COLO668 (cell line): ENCODE results near the gene TUBGCP2.
A peak's percentile ranks its signal among the peaks of the same experiment; 100 is the strongest.
"Not testable (repeated sequence)": the region's sequence is repeated elsewhere in the genome, so short reads cannot be mapped to it uniquely, and the experiment has no call there.

ENCODE experiments used
- DNase-seq: peaks from one replicate; lab custom pipeline; 2025; ENCODE audit not compliant: unreplicated experiment; lab: John Stamatoyannopoulos, UW

The TUBGCP2 gene

DNA sequence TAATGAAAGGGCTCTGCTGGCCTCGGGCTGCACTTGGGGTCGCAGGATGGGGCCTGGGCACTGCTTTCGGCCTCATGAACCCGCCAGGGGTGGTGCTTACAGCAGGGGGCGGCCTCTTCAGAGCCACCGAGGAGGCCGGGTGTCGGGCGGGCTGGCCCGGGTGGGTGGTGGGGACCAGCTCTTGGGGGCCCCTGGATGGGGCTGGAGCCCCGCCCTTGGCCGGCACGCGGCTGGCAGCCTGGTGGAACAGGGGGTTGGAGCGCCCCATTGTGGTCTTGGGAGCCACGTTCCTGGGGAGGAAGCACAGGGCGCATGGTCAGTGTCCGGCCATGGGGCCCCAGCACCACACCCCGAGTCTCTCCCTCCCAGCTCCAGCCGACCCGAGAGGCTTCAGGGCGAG is 40.8 kb downstream of the TUBGCP2 start:
- DNase-seq: no peak

DNA sequence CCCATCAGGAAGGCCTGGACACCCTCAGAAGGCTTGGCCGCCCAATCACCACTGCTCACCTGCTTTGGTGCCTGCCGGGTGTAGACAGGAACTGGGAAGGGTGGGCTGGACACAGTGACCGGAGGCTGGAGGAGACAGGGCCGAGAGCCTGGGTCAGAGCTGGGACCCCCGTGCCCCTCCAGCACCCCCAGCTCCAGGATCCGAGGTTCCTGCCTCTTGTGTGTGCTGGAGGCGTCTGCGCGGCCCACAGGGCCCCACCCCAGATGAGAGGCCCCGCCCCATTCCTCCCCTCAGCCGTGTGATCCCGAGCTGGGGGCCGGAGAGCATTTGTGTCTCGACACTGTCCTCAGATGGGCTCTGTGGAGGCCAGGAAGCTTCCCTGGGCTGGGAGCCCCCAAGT is 41.4 kb downstream of the TUBGCP2 start:
- DNase-seq: no peak

DNA sequence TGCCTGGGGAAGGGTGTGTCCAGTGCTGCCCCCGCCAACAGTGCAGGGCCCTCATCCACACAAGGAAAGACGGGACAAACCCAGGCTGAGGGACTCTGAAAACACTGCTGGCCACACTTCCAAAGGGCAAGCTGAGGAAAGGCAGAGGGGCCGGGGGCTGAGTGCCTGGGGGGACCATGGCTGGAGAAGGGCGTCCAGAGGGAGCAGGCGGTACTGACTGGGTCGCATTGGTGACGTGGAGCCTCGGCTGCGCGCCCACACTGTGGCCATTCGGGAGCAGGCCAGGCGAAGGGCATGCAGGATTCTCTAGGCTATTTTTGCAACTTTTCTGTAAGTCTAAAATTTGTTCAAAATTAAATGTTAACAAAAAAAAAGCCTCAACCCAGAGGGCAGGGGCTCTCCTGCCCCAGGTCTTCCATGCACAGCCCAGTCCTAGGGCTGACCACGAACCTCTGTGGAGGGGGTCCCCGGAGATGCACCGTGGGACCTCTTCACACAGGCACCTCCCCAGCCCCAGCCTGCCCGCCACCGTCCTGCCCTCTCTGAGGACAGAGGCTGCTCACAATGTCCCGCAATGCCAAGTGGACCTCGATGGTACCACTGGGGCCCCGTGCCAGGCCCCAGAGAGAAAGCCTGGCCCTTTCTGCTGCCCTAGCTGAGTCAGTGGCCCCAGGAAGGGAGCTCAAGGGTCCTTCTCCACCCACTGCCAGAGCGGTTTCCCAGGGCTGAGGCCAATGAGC is 42.4 kb downstream of the TUBGCP2 start:
- DNase-seq: no peak

DNA sequence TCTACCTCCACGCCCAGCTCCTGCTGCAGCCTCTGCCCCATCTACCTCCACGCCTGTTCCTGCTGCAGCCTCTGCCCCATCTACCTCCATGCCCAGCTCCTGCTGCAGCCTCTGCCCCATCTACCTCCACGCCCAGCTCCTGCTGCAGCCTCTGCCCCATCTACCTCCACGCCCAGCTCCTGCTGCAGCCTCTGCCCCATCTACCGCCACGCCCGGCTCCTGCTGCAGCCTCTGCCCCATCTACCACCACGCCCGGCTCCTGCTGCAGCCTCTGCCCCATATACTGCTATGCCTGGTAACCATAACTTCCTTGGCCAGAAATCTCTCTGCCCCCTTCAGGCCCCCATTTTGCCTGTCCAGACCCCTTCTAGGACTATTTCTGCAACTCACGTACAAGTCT is 43.6 kb downstream of the TUBGCP2 start:
- not testable (repeated sequence) for DNase-seq

DNA sequence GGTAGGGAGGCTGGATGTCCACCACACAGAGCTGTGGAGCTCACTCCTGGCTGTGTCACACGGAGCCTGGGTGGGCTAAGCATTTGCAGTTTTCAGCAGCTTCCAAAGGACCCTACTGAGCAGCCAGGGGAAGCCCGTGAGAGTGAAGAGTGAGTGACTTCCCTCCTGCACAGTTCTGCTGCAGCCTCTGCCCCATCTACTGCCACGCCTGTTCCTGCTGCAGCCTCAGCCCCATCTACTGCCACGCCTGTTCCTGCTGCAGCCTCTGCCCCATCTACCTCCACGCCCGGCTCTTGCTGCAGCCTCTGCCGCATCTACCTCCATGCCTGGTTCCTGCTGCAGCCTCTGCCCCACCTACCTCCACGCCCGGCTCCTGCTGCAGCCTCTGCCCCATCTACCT is 44.2 kb downstream of the TUBGCP2 start:
- no peak for DNase-seq

DNA sequence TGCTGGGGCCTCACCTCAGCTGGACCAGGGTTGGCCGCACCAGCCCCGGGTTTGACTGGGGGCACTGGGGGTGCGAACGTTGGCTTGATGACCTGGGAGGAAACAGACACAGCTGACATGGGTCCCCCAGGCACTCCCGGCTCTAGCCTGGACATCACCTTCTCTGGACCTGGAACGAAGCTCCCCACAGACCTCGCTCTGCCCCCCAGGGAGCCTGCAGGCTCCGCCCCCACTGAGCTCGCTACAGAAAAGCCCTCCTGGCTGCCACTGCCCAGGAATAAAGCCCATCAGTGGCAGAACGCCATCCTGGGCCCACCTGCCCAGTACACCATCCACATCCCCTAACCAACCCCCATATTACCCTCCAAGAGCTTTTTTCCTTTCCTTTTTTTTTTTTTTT is 45.0 kb downstream of the TUBGCP2 start:
- DNase-seq: no peak

DNA sequence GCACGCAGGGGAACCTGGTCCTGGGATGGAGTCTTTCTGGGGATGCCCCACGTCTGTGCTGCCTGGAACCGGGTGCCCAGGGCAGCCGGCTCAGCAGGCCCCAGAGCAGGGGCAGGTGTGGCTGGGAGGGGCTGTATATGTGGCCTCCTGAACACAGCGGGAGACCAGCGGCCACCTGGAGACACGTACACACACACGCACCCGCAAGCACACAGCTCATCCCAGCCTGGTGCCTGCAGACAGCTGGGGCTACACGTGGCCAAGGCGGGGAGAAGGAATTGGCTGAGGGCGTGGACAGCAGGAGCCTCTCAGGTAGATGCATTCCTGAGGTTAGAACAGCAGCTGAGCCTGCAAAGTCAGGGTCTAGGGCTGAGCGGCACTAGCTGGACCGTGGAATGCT is 46.0 kb downstream of the TUBGCP2 start:
- peak; percentile 89 for DNase-seq

DNA sequence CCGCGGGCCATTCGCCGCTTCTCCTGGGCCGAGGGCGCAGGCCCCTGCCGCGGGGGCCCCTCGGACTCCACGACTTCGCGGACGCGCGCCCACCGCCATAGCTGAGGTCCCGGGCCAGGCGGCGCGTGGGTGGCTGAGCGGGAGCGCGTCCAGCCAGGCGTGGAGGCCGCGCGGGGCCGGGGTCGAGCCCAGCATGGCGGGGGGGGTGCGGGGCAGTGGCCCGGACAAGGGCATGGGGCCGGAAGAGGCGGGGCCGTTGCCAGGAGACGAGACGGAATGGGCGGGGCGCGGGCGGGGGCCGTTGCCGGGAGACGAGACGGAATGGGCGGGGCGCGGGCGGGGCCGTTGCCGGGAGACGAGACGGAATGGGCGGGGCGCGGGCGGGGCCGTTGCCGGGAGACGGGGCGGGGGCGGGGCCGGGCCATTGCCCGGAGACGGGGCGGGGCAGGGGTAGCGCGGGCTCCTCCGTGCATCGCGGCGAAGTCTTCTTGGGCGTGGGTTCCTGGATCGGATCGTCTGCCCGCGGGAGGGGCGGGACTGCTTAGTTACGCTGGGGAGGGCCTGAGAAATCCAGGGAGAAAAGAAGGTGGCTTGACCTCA is 46.8 kb downstream of the TUBGCP2 start:
- DNase-seq: peak; percentile 85

DNA sequence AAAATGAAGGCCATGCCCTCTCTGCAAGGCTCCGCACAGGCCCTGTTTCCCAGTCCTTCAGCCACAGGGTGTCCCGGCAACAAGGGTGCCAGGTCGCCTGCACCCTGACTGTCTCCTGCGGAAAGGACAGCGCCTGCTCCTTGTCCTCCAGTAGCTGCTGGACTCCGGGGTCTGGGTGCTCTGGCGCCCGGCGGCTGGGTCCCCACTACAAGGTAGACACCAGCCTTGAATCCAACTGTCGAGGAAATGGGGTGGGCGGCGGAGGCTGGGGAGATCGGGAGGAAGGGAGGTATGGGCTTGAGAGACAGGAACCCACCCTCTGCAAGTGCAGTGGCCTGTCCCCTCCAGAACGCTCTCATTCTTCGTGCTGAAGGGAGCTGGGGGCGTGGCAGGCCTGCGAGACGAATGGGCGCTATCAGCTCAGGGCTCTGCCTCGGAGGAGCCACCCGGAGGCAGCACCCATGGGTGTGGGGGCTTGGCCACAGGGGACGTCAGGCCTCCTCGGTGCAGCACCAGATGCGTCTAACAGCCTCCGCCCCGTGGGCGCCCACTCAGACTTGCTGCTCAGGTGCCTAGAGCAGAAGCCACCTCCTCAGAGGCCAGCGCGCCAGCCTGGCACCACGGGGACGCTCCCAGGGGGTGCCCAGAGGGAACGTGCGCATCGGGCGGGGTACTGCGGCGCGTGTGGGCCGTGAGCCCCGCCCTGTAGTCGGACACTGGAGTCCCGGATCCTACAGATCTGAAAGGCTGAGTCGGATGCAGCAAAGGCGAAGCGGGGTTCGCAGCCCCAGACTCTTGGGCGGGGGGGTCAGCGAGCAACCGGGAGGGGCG is 47.6 kb downstream of the TUBGCP2 start:
- peak; percentile 43 for DNase-seq

DNA sequence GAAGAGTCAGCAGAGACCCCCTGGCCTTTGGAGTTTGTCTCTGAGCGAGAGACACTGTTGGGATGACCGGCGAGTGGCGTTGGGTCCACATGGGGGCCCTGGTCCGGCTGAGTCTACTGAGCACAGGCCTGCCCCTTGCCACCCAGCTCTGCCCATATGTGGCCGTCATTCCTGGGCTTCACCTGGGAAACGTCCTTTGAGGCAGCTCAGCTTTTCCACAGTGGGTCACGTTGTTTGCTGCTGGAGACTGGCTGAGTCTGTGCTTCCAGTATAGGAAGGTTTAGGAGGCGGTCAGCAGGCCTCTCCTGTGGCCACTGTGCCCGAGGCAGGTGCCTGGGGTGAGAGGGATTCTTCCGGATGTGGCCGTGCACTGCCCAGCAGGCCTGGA is 49.1 kb downstream of the TUBGCP2 start:
- DNase-seq: no peak

DNA sequence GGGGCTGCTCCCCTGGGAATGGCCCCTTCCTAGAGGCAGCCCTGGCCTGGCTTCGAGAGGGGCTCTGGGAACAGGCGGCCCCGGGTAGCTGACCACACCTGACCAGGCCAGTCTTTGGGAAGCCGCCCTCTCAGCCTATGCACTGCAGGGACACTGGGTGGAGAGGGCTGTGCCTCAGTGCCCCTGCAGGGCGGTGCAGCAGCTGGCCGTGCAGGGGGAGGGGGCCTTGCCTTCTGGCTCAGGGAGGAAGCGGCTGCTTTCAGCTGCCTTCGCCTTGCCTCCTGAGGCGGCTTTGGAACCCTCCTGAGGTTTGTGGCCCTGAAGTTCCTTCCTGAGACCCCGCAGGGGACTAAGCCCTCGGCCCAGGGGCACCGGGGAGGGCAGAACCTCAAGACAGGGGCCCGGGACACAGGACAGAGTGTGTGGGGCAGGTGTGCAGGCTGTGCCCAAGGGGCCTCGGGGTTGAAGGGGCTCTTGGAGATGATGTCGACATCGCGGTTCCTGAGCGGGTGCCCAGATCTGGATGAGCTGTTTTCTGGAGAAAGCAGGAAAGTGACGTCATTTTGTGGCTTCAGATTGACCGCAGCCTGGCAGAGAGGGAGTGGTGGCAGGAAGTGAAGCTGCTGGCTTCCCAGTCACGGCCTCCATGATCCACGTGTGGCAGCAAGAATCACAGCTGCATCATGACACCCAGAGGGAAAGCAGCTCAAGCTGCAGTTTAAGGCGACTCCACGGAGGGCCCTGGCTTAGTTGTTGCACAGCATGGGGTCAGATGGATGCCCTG is 49.7 kb downstream of the TUBGCP2 start:
- peak; percentile 2 for DNase-seq

DNA sequence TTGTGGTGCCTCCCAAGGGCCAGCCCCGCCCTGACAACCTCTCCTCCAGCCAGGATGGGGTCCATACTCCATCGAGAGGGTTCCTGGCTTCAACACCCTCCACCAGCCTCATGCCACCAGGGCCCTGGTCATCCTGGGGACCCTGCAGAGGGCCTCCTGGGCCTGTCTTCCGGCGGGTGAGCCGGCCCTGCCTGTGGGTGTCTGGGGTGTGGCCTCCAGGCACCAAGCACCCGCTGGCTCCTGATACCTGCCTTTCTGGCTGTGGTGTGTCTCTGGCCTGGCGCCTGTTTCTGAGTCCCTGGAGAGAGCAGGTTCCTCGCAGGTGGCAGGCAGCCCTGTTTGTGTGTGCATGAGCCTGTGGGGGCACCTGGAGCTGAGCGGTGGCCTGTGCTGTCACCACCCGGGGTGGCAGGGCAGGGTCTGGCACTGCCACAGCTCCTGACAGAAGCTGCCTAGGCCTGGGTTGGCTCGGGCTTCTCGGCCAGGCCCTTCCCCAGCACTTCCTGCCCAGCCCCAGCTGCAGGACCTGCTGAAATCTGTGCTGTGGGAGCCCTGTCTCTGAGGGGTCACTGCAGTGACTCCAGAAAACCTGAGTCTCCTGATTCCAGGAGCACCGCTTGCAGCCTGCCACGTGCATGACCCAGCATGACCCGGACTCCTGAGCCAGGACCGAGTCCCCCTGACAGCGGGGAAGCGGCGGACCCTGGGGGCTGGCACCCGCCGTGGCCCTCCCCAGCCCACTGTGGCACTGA is 50.4 kb downstream of the TUBGCP2 start:
- DNase-seq: peak; percentile 36

DNA sequence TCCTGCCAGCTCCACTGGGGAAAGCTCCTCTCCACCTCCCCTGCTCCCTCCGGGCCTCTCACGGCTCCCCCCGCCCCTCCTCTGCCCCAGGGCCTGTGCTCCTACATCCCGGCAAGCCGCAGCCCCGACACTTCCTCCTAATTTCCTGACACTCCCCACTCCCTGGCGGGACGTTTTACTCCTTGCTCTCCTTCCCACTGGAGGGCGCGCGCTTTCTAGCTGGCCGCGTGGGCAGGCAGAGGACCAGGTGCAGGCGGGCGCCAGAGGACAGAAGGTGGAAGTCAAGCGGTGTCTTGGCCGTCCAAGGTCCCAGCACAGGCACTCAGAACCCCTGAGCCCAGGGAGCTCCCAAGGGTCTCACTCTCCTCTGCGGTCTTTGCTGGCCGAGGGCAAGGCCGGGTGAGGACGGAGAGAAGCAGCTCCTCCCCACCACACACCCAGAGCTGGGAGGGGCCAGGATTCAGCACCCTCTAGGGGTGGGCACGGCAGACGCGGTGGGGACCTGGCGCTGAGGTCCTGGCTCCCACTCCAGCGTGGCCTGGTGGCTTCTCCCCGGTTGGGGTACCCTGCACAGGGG is 51.1 kb downstream of the TUBGCP2 start:
- peak; percentile 38 for DNase-seq

DNA sequence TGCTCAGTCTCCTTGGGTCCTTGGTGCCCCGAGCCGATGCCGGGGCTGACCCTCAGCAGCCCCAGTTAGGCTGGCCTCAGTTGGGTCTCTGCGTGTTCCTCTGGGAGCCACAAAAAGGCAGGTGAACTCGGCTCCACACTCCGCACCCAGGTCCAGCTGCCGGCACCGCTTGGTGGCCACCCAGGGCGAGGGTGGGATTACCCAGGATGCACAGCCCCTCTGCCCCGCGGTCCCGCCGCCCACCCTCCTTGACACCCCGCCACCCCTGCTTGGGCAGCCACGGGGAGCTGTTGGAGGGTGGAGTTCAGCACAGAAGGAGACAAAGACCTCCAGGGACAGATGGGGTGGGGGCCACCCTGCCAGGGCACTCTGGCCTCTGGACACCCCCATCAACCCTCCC is 53.3 kb downstream of the TUBGCP2 start:
- no peak for DNase-seq

DNA sequence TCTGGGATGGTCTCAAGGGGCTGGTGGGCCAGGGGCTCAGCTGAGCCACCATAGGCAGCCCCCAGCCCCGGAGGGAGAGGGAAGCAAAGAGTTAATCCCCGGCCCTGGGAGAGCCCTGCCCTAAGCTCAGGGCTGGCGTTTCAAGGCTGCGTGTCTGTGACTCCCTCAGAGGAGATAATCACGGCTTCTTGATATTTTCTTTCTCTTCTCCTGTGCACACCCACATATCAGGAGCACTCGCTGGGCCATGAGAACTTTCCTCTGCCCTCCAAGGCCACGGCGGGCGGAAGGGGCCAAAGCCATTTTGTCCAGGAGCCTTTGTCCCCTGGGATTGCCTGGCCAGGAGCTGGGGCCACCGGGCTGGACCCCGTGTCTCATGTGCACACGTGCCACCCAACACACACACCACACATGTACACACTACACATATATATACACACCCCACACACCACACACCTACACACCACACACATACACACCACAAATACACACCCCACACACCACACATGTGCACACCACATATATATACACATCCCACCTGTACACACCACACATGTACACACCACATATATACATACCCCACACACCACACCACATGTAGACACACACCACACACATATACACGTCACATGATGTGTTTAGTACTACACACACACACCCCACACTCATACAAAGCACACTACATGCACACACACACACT is 54.1 kb downstream of the TUBGCP2 start:
- DNase-seq: no peak

DNA sequence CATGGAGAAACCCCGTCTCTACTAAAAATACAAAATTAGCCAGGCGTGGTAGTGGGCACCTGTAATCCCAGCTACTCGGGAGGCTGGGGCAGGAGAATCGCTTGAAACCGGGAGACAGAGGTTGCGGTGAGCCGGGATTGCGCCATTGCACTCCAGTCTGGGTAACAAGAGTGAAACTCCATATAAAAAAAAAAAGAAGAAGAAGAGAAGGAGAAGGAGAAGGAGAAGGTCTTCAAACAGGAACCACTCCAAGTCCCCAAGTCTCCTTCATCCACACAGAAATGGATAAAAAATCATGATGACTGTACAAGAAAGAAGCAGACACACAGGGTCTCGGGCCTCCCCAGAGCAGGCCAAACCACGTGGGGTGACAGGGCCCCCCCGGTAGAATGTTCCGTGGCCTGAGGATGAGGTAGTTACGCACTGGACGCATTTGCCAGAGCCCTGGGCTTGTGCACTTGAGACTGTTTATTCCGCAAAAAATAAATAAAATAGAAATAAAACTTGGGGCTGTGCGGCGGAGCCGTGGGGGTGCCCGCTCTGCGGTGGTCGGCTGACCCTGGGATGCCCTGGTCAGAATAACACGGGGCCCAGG is 55.2 kb downstream of the TUBGCP2 start:
- DNase-seq: no peak

DNA sequence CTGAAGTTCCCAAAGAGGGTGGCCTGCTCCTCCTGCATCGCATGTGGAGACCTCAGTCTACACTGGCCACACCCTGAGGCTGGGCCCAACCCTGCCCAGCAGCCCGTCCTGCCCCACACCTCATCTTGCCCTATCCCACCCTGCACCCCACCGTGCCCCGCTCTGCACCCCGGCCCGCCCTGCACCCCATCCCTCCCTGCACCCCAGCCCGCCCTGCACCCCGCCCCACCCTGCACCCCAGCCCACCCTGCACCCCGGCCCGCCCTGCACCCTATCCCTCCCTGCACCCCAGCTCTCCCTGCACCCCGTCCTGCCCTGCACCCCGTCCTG is 56.5 kb downstream of the TUBGCP2 start:
- no peak for DNase-seq

DNA sequence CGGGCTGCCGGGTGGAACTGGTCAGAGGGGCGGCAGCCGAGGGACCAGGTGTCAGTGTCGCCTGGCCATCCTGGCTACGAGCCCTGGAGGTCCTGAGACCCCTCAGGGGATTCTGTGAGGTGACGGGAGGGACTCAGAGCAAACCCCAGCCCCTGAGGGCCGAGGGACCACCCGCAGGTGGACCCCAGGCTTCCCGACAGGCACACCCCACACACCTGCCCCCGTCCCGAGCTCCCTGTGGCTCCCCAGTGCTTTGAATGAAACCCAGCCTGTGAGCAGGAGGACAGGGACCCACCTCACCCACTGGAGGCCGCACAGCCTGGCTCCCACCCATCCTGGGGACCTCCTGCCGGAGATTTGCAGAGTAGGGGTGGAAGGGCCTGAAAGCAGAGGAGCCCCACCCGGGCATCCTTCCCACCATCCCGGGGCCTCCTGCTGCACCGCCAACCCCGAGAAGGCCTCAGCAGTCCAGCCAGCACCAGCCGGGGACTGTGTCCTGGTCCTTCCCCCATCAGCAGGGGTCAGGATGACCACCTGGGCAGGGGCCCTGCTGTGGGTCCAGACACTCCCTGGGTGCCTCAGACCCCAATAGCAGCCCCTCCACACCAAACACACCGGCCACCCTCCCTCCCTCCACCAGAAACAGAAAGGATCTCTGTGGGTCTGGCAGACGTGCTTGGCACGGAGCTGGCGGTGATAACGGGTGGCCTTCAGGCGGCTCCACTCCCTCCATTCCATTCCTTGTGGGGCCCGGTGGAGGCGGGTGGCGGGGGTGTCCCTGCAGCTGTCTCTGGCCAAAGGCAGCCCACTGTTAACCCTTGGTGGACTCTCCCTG is 57.1 kb downstream of the TUBGCP2 start:
- no peak for DNase-seq
